HUES64 (cell line): ENCODE data around the gene NETO1. TPM values are rescaled to one million over a fixed set of nuclear protein-coding genes. Genes with fewer than 3 reads are reported as not detected.
A peak's percentile ranks its signal among the peaks of the same experiment; 100 is the strongest.

Experiments
- H3K27ac ChIP-seq: 2 replicates; pipeline ENCODE4 v1.7.0; 2013; ENCODE audit warnings: low read depth, low read length, inconsistent platforms
- H3K27me3 ChIP-seq: 2 replicates; pipeline ENCODE4 v1.6.1; 2013; ENCODE audit warnings: mild to moderate bottlenecking, low read length; ENCODE audit not compliant: insufficient read depth
- H3K36me3 ChIP-seq: 2 replicates; pipeline ENCODE4 v1.6.1; 2013; ENCODE audit warnings: mild to moderate bottlenecking, low read length; ENCODE audit not compliant: insufficient read depth
- H3K4me1 ChIP-seq: 2 replicates; pipeline ENCODE4 v1.6.1; 2013; ENCODE audit warnings: mild to moderate bottlenecking, low read length, moderate library complexity; ENCODE audit not compliant: insufficient read depth
- H3K4me3 ChIP-seq: 2 replicates; pipeline ENCODE4 v1.5.1; 2013; ENCODE audit warnings: mild to moderate bottlenecking, low read length, moderate library complexity
- H3K9ac ChIP-seq: 2 replicates; pipeline ENCODE4 v1.6.1; 2013; ENCODE audit warnings: mild to moderate bottlenecking, low read depth, low read length
- H3K9me3 ChIP-seq: 2 replicates; pipeline ENCODE4 v1.6.1; 2013; ENCODE audit warnings: low read depth, low read length; ENCODE audit not compliant: insufficient read depth
- WGBS: fragments of 150-250, 120-280 bp; methylation state at CpG from one replicate; pipeline ENCODE4 v1.1.7; 2013; ENCODE audit warnings: missing lambda C conversion rate; 5-methylcytosine and 5-hydroxymethylcytosine counted together
- polyA plus RNA-seq, 2 experiments: library from polyadenylated mRNA; stranded (reverse); fragments of 50-300 nt; gene quantifications; one replicate each; pipeline ENCODE4 v1.2.3, GENCODE V29; 2013

Gene NETO1, protein sequence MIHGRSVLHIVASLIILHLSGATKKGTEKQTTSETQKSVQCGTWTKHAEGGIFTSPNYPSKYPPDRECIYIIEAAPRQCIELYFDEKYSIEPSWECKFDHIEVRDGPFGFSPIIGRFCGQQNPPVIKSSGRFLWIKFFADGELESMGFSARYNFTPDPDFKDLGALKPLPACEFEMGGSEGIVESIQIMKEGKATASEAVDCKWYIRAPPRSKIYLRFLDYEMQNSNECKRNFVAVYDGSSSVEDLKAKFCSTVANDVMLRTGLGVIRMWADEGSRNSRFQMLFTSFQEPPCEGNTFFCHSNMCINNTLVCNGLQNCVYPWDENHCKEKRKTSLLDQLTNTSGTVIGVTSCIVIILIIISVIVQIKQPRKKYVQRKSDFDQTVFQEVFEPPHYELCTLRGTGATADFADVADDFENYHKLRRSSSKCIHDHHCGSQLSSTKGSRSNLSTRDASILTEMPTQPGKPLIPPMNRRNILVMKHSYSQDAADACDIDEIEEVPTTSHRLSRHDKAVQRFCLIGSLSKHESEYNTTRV
- polyA plus RNA-seq (2013, experiment 1 of 2) = 5.3 TPM
- polyA plus RNA-seq (2013, experiment 2 of 2) = 6.9 TPM

DNA sequence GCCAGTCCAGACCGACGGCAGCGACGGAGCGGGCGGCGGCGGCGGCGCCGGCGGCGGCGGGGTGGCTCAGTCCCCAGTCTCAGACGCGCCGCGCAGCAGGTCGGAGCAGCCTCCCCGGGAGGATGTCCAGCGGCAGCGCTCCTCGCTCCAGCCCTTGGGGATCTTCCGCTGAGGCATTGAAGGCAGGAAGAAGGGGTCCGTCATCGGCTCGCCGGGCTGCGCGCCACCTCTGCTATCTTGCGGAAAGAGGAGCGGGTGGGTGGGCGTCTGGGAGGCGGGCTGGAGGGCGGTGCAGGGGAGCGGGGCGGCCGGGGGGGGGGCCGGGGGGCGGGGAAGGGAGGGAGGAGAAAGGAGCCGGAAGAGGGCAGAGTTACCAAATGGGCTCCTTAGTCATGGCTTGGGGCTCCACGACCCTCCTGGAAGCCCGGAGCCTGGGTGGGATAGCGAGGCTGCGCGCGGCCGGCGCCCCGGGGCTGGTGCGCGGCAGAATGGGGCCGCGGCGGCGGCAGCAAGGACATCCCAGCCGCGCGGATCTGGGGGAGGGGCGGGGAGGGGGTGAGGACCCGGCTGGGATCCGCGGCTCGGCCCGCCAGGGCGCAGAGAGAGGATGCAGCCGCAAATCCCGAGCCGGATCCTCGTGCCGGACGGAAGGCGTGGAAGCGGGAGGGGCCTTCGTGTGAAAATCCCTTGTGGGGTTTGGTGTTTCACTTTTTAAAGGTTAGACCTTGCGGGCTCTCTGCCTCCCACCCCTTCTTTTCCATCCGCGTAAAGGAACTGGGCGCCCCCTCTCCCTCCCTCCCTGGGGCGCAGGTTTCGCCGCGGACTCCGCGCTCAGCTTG, at the start of gene NETO1:
Gene NETO1 (minus strand): TSS at position 242 of the 839 bp plus-strand sequence. CDS start 696 bp downstream, outside the sequence.
- peak within 1 kb of the TSS; percentile 74 for H3K4me3 ChIP-seq
- H3K36me3 ChIP-seq = 0 out of 2 replicates have a peak, but pooled peaks cover 5% of the 10 kb centered on the region
- H3K9ac ChIP-seq = peak within 1 kb of the TSS; percentile 48
- H3K27me3 ChIP-seq = peaks cover 62% of the 10 kb centered on the region
- H3K4me1 ChIP-seq = peaks cover 9% of the 10 kb centered on the region
- H3K27ac ChIP-seq = no peak within 1 kb of the TSS
- WGBS = under 1% methylated on average over 75 of the region's 85 CpGs
- H3K9me3 ChIP-seq = no peaks in the 10 kb centered on the region

DNA sequence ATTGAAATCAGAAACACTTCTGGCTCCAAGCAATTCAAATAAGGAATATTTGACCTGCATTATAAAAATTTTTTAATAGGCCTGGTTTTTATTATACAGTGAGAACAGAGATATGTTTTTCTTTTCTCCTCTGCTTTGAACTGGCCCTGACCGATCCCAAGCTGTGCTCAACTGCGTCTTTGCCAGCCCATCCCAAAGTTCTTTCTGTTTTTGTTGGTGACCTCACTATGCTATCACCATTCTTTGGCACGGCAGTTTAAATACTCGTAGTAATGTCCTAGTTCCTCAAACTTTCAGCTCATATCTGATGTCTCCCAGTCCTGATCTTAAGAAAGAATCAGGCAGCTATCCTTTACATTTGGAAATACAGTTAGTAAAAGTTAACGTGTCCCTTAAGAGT, 42.3 kb upstream of the NETO1 start:
- Histone ChIP-seq H3K9me3 (no peaks in the 10 kb centered on the region), H3K36me3 (no peaks in the 10 kb centered on the region)
- WGBS = 93% methylated on average over 5 of the region's 5 CpGs

DNA sequence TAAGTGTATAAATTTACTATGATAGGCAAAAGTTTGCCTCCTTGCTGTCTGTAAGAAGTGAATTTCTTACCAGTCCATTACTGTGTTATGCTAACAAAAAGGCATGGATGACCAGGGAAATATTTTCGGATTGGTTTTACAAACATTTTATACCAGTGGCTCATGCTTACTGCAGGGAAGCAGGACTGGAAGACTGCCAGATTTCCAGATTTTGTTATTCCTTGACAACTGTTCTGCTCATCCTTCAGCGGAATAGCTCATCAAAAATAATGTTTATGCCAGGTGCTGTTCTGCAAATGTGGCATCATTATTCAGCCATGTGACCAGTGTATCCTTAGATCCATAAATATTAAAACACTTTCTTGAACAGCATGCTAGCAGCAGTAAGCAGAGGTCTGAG, 40.4 kb upstream of the NETO1 start:
- Histone ChIP-seq H3K9ac (no peak overlapping the region), H3K27ac (no peak overlapping the region), H3K36me3 (no peaks in the 10 kb centered on the region), H3K27me3 (no peaks in the 10 kb centered on the region), H3K4me3 (no peak overlapping the region), H3K9me3 (no peaks in the 10 kb centered on the region), H3K4me1 (no peaks in the 10 kb centered on the region)
- 85% methylated on average over 1 of the region's 2 CpGs for WGBS

More for the DNA sequence above, 42.3 kb upstream of the NETO1 start:
- H3K4me3 ChIP-seq = no peak overlapping the region
- H3K9ac ChIP-seq = no peak overlapping the region
- no peaks in the 10 kb centered on the region for H3K4me1 ChIP-seq
- no peaks in the 10 kb centered on the region for H3K27me3 ChIP-seq
- no peak overlapping the region for H3K27ac ChIP-seq

DNA sequence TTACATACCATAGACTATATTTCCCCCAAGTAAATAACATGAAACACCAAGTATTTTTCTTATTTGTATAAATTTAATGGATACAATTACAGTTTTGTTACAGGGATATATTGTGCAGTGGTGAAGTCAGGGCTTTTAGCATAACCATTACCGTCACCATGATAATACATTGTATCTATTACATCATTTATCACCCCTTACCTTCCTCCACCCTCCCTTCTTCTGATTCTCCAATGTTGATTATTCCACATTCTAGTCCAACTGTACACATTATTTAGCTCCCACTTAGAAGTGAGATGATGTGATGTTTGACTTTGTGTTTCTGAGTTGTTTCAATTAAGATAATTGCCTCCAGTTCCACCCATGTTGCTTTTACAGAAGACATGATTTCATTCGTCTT, 35.2 kb upstream of the NETO1 start:
- Histone ChIP-seq H3K36me3 (no peaks in the 10 kb centered on the region), H3K27ac (no peak overlapping the region), H3K9ac (no peak overlapping the region), H3K4me1 (no peaks in the 10 kb centered on the region), H3K4me3 (no peak overlapping the region), H3K27me3 (no peaks in the 10 kb centered on the region), H3K9me3 (no peaks in the 10 kb centered on the region)
- WGBS = 100% methylated on average over 2 of the region's 2 CpGs

DNA sequence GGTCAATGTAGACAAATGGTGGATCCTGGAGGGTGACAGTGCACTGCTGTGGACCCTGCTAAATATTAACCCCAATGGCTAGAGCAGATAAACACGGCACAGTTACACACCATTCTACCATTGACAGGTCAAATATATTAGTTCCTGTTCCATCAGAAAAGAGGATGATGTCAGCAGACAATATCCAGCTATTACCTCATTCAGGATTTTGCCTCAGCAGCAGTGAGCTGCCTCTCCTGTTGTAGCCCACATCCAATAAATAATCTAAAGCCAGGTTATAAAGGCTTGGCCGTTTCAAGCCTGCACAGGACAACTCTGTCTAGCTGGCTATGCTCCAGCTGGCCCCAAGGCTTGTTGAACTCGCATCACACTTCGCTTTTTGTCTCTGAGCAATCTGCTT, 31.6 kb upstream of the NETO1 start:
- no peaks in the 10 kb centered on the region for H3K9me3 ChIP-seq
- H3K4me1 ChIP-seq = no peaks in the 10 kb centered on the region
- no peak overlapping the region for H3K4me3 ChIP-seq
- H3K9ac ChIP-seq = no peak overlapping the region
- H3K27me3 ChIP-seq = no peaks in the 10 kb centered on the region
- no peaks in the 10 kb centered on the region for H3K36me3 ChIP-seq
- no peak overlapping the region for H3K27ac ChIP-seq
- 94% methylated on average over 4 of the region's 4 CpGs for WGBS

DNA sequence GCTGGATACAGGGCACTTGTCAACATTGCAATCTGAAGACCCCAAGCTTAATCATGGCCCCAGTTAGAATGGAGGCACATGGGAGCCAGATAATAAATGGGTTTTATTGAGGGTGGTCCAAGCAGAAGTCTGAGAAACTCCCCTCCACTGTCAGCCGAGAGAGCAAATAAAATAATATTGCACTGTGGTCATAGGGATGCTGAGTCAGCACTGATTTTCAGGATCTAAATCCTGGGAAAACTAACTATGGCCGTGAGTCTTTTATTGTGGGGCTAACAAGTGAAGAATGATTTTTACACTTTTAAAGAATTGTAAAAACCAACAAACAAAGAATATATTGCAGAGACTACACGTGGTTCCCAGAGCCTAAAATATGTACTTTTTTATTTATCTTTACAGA, 31.1 kb upstream of the NETO1 start:
- 84% methylated on average over 3 of the region's 3 CpGs for WGBS
- H3K9me3 ChIP-seq = no peaks in the 10 kb centered on the region
- no peaks in the 10 kb centered on the region for H3K4me1 ChIP-seq
- no peak overlapping the region for H3K4me3 ChIP-seq
- no peaks in the 10 kb centered on the region for H3K36me3 ChIP-seq
- no peak overlapping the region for H3K9ac ChIP-seq
- no peak overlapping the region for H3K27ac ChIP-seq
- H3K27me3 ChIP-seq = no peaks in the 10 kb centered on the region

DNA sequence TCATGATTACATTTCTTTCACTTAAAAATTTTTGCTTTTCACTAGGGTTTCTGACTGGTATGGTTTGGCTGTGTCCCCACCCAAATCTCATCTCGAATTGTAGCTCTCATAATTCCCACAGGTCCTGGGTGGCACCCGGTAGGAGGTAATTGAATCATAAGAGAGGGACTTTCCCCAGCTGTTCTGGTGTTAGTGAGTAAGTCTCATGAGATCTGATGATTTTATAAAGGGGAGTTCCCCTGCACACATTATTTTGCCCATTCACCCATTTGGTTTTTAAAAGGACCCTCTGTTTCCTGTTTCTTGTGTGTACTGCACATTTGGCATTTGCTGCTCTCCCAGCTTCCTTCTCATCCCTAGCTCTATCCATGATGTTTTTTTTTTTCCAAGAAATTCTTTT, 27.8 kb upstream of the NETO1 start:
- no peak overlapping the region for H3K4me3 ChIP-seq
- no peaks in the 10 kb centered on the region for H3K4me1 ChIP-seq
- H3K9ac ChIP-seq = no peak overlapping the region
- no peaks in the 10 kb centered on the region for H3K27me3 ChIP-seq
- no peak overlapping the region for H3K27ac ChIP-seq
- WGBS = 60% methylated on average over 1 of the region's 2 CpGs
- H3K36me3 ChIP-seq = no peaks in the 10 kb centered on the region
- no peaks in the 10 kb centered on the region for H3K9me3 ChIP-seq

DNA sequence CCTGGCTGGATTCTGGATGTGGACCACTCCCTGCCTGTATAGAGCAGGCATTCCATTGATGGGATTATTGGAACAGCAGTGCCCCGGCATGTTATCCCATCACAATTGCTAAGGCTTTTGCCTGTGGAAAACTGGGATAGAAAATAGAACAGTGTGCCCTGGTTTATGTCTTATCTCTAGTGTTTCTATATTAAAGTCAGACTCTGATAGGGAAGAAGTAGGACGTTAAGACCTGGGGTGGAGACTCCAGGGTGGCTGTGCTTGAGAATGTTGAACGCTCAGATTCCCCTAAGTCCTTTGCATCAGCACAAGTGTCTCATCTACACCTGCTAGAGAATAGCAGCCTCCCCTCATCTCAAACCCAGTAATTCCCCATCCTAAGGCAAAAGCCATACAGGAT, 10.8 kb upstream of the NETO1 start:
- no peaks in the 10 kb centered on the region for H3K9me3 ChIP-seq
- H3K27me3 ChIP-seq = no peaks in the 10 kb centered on the region
- no peak overlapping the region for H3K27ac ChIP-seq
- no peaks in the 10 kb centered on the region for H3K36me3 ChIP-seq
- H3K4me3 ChIP-seq = no peak overlapping the region
- no peak overlapping the region for H3K9ac ChIP-seq
- WGBS = 87% methylated on average over 3 of the region's 3 CpGs
- peaks cover 3% of the 10 kb centered on the region; the same call in 1 of the 2 replicates for H3K4me1 ChIP-seq

DNA sequence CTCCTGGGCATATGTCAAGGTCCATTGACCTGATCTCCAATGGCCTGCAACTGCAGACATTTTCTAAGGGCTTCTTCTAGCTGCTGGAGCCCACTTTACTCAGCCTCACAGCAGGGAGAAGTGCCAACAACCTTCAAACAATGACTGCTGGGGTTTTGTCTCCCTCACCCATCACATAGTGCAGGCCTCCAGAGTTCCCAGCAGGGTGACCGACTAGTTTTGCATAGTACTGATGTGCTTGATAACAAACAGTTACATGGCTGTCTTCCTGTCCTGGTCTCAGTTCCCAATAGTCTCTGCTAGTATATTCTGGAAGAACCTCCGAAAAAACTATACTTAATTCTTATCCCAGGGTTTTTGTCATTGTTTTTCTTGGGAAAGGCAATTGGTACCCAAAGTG, 10.4 kb upstream of the NETO1 start:
- WGBS = 67% methylated on average over 2 of the region's 2 CpGs
- Histone ChIP-seq H3K9ac (no peak overlapping the region), H3K4me1 (peaks cover 3% of the 10 kb centered on the region; the same call in 1 of the 2 replicates), H3K27ac (no peak overlapping the region), H3K36me3 (no peaks in the 10 kb centered on the region), H3K9me3 (no peaks in the 10 kb centered on the region), H3K27me3 (no peaks in the 10 kb centered on the region), H3K4me3 (no peak overlapping the region)

DNA sequence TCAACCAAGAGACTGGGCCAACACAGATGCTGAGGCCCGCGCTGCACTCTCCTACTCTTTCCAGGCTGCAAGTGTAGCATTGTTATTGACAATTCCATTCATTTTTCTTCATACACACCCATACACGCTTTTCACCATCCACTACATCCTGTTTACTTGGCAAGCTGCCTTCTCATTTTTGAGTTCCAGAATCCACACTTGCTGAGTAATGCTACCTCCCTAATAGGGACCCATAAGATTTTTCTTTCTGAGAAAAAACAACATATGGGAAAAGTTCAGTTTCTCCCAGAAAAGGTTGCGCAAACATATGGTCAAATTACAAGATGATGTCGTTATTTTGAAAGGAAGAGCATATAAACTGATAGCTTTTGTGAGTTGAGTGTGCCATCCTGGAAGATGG, 3.3 kb upstream of the NETO1 start:
- Histone ChIP-seq H3K9ac (no peak overlapping the region), H3K36me3 (no peaks in the 10 kb centered on the region), H3K27ac (no peak overlapping the region), H3K27me3 (peaks cover 50% of the 10 kb centered on the region), H3K4me1 (peaks cover 8% of the 10 kb centered on the region), H3K9me3 (no peaks in the 10 kb centered on the region), H3K4me3 (no peak overlapping the region)
- 83% methylated on average over 5 of the region's 5 CpGs for WGBS
